ENCODE results near the gene RAD51B.
A peak's percentile ranks its signal among the peaks of the same experiment; 100 is the strongest.

The RAD51B gene

GRCh38 chr14:67819563-67820421 lies at the start of gene RAD51B:
RAD51B (plus strand) TSS chr14:67819779.
- Histone ChIP-seq H3K27ac (ENCODE audit: poor library complexity, severe bottlenecking) (peak within 1 kb of the TSS; percentile 54), H3K27me3 (ENCODE audit: insufficient read depth, poor library complexity, severe bottlenecking) (no peaks in the 10 kb centered on the region), H3K36me3 (ENCODE audit: low read depth) (peaks cover 23% of the 10 kb centered on the region), H3K4me1 (ENCODE audit: insufficient read depth, poor library complexity, severe bottlenecking) (peaks cover 12% of the 10 kb centered on the region), H3K4me3 (ENCODE audit: severe bottlenecking) (peak within 1 kb of the TSS; percentile 91), H3K9me3 (ENCODE audit: severe bottlenecking) (no peaks in the 10 kb centered on the region)
- ATAC-seq (ENCODE audit: low read depth): peak; percentile 76
- DNase-seq (ENCODE audit: low spot score): peak; percentile 88
- TF ChIP-seq CTCF (IDR thresholded peaks at IDR 0.05; ENCODE audit: poor library complexity, severe bottlenecking): no peak

DNA sequence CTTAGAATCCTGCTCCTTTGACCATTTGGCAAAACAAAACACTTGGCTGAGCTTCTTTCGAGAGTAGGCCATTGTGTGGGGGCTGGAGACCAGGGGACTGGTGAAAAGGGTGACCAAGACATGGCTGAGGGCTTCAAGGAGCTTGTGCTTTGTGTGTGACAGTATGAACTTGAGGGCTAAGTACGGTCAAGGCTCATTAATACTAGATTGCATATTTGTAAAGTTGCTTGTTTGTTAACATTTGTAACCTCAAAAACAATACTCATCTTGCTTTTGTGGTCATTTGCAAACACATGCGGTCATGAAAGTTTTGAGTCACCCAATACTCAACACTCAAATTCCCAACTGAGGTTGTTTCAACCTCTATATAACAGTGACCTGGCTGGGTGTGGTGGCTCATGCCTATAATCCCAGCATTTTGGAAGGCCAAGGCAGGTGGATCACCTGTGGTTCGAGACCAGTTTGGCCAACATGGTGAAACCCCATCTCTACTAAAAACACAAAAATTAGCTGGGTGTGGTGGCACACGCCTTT lies 45.7 kb upstream of the RAD51B start:
- no peak for DNase-seq (ENCODE audit: low spot score)
- ATAC-seq (ENCODE audit: low read depth): no peak
- peaks cover 89% of the 10 kb centered on the region for H3K36me3 ChIP-seq (ENCODE audit: low read depth)
- H3K9me3 ChIP-seq (ENCODE audit: severe bottlenecking): no peaks in the 10 kb centered on the region
- no peak overlapping the region for H3K27ac ChIP-seq (ENCODE audit: poor library complexity, severe bottlenecking)
- no peak for TF ChIP-seq CTCF (IDR thresholded peaks at IDR 0.05; ENCODE audit: poor library complexity, severe bottlenecking)
- H3K4me1 ChIP-seq (ENCODE audit: insufficient read depth, poor library complexity, severe bottlenecking): no peaks in the 10 kb centered on the region
- H3K27me3 ChIP-seq (ENCODE audit: insufficient read depth, poor library complexity, severe bottlenecking): no peaks in the 10 kb centered on the region
- H3K4me3 ChIP-seq (ENCODE audit: severe bottlenecking): no peak overlapping the region

DNA sequence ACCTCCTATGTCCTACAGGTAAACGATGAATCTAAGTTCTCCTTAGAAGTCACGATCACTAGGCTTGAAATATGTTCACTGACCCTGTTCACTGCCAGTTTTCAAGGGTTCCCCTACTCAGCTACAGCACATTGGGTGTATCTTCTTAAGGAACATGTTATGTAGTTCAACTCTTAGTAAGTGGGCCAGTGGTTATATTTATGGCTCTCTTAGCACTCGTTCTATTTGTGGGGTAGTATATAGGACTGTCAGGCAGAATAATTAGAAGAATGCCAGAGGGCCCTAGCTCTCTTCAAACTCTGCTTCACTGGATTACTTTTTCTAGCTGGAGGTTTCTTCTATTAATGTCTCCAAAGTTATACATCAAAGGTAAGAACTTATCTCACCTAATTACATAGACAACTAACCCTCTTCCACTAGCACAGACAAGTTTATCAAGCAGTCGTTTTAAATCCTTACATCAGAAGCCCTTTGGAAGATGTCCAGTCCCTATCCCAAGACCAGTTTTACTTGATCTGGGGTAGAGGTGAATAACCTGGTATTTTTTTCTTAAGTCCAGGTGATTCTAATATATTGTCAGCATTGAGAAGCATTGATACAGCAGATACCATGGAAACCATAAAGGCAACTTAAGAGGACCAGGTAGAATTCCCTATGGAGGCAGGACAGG lies 42.8 kb upstream of the RAD51B start:
- DNase-seq (ENCODE audit: low spot score): no peak
- H3K4me3 ChIP-seq (ENCODE audit: severe bottlenecking): no peak overlapping the region
- no peaks in the 10 kb centered on the region for H3K4me1 ChIP-seq (ENCODE audit: insufficient read depth, poor library complexity, severe bottlenecking)
- peaks cover 88% of the 10 kb centered on the region for H3K36me3 ChIP-seq (ENCODE audit: low read depth)
- no peaks in the 10 kb centered on the region for H3K9me3 ChIP-seq (ENCODE audit: severe bottlenecking)
- no peaks in the 10 kb centered on the region for H3K27me3 ChIP-seq (ENCODE audit: insufficient read depth, poor library complexity, severe bottlenecking)
- H3K27ac ChIP-seq (ENCODE audit: poor library complexity, severe bottlenecking): no peak overlapping the region
- no peak for TF ChIP-seq CTCF (IDR thresholded peaks at IDR 0.05; ENCODE audit: poor library complexity, severe bottlenecking)
- no peak for ATAC-seq (ENCODE audit: low read depth)

DNA sequence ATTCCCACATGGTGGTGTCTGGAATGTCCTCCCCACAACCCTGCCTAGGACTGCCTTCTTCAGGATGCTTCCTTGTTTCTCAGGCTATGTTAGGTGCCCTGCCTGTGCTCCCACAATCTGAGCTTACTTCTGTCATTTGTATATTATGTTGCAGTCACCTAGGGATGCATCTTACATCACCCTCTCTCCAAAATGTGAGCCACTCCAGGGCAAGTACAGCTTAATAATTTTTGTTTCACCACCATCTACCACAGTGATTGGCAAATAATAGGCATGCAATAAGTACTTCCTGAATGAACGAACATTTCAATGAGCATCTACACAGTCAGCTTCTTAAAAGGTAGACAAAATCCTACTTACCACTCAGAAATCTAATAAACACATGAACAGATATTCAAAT lies 40.8 kb upstream of the RAD51B start:
- Histone ChIP-seq H3K36me3 (ENCODE audit: low read depth) (peaks cover 89% of the 10 kb centered on the region), H3K27me3 (ENCODE audit: insufficient read depth, poor library complexity, severe bottlenecking) (no peaks in the 10 kb centered on the region)
- no peak for ATAC-seq (ENCODE audit: low read depth)

More for the DNA sequence above, 40.8 kb upstream of the RAD51B start:
- no peak overlapping the region for H3K4me3 ChIP-seq (ENCODE audit: severe bottlenecking)
- H3K9me3 ChIP-seq (ENCODE audit: severe bottlenecking): no peaks in the 10 kb centered on the region
- DNase-seq (ENCODE audit: low spot score): no peak
- H3K27ac ChIP-seq (ENCODE audit: poor library complexity, severe bottlenecking): no peak overlapping the region
- TF ChIP-seq CTCF (IDR thresholded peaks at IDR 0.05; ENCODE audit: poor library complexity, severe bottlenecking): no peak
- no peaks in the 10 kb centered on the region for H3K4me1 ChIP-seq (ENCODE audit: insufficient read depth, poor library complexity, severe bottlenecking)

Data from RWPE2 (cell line).